GM19043 (cell line): ENCODE results near the gene HABP4.

Source experiments
- ATAC-seq: cut with Tn5 transposase; IDR thresholded peaks from one replicate; pipeline ENCODE4 v1.9.1; 2021; ENCODE audit warnings: low read depth; ENCODE audit not compliant: unreplicated experiment

Gene HABP4

GRCh38 chr9:96464426-96464825, 14.5 kb downstream of the HABP4 start:
- no peak for ATAC-seq

- no peak for ATAC-seq
Observed at GRCh38 chr9:96467784-96468183, 17.8 kb downstream of the HABP4 start.

- no peak for ATAC-seq
Observed at GRCh38 chr9:96476013-96476412, 26.0 kb downstream of the HABP4 start.

GRCh38 chr9:96476591-96476990, 26.6 kb downstream of the HABP4 start:
- no peak for ATAC-seq

GRCh38 chr9:96478829-96479371, 28.9 kb downstream of the HABP4 start:
- peak; percentile 71 for ATAC-seq

- no peak for ATAC-seq
Observed at GRCh38 chr9:96480736-96481135, 30.8 kb downstream of the HABP4 start.

GRCh38 chr9:96482476-96482875, 32.5 kb downstream of the HABP4 start:
- no peak for ATAC-seq

- no peak for ATAC-seq
Observed at GRCh38 chr9:96483197-96483596, 33.2 kb downstream of the HABP4 start.

GRCh38 chr9:96483733-96484390, 33.9 kb downstream of the HABP4 start:
- no peak for ATAC-seq

- peak; percentile 97 for ATAC-seq
Observed at GRCh38 chr9:96484521-96484931, 34.6 kb downstream of the HABP4 start.

- ATAC-seq, result no peak
Observed at GRCh38 chr9:96485280-96485679, 35.3 kb downstream of the HABP4 start.

GRCh38 chr9:96486386-96487028, 36.5 kb downstream of the HABP4 start:
- no peak for ATAC-seq

GRCh38 chr9:96487029-96487396, 37.0 kb downstream of the HABP4 start:
- ATAC-seq, result no peak

GRCh38 chr9:96487949-96488348, 38.0 kb downstream of the HABP4 start:
- no peak for ATAC-seq

- no peak for ATAC-seq
Observed at GRCh38 chr9:96489482-96489979, 39.6 kb downstream of the HABP4 start.

GRCh38 chr9:96490534-96491078, 40.6 kb downstream of the HABP4 start:
- no peak for ATAC-seq

GRCh38 chr9:96491079-96491879, 41.3 kb downstream of the HABP4 start:
- ATAC-seq, result no peak

- no peak for ATAC-seq
Observed at GRCh38 chr9:96491880-96492525, 42.0 kb downstream of the HABP4 start.

- no peak for ATAC-seq
Observed at GRCh38 chr9:96492993-96493531, 43.1 kb downstream of the HABP4 start.

GRCh38 chr9:96493757-96494156, 43.8 kb downstream of the HABP4 start:
- no peak for ATAC-seq
